OCI-LY1 (cell line): ENCODE data around the gene EPHA2.

ENCODE experiments used
- H2AFZ ChIP-seq: fragments of 200-600 bp; sonication (generic), shearing (Covaris generic); 2 replicates; pipeline ENCODE4 v1.6.0; 2014; ENCODE audit warnings: antibody characterized with exemption, mild to moderate bottlenecking, low read length
- H3F3A ChIP-seq: fragments of 200-600 bp; sonication (generic), shearing (Covaris generic); 2 replicates; pipeline ENCODE4 v1.6.0; 2014; ENCODE audit warnings: mild to moderate bottlenecking, antibody characterized with exemption, low read length, moderate library complexity; ENCODE audit not compliant: insufficient read depth
- H3K27ac ChIP-seq: fragments of 200-600 bp; sonication (generic); 2 replicates; pipeline ENCODE4 v1.5.1; 2014; ENCODE audit warnings: low read length, mixed run types, mild to moderate bottlenecking, low read depth; ENCODE audit not compliant: poor library complexity, severe bottlenecking
- H3K27me3 ChIP-seq: fragments of 200-600 bp; sonication (generic); 2 replicates; pipeline ENCODE4 v1.6.0; 2014; ENCODE audit warnings: antibody characterized with exemption, mild to moderate bottlenecking, low read length, moderate library complexity; ENCODE audit not compliant: insufficient read depth
- H3K36me3 ChIP-seq: fragments of 200-600 bp; sonication (generic); 2 replicates; pipeline ENCODE4 v1.6.1; 2014; ENCODE audit warnings: mild to moderate bottlenecking, antibody characterized with exemption, low read length, moderate library complexity, mixed read lengths; ENCODE audit not compliant: insufficient read depth
- H3K4me1 ChIP-seq: fragments of 200-600 bp; sonication (generic); 2 replicates; pipeline ENCODE4 v1.5.1; 2014; ENCODE audit warnings: mild to moderate bottlenecking, low read length, moderate library complexity; ENCODE audit not compliant: insufficient read depth, severe bottlenecking
- H3K4me2 ChIP-seq: fragments of 200-600 bp; sonication (generic), shearing (Covaris generic); 2 replicates; pipeline ENCODE4 v1.6.1; 2014; ENCODE audit warnings: low read length
- H3K4me3 ChIP-seq: fragments of 200-600 bp; sonication (generic); 2 replicates; pipeline ENCODE4 v1.5.1; 2014; ENCODE audit warnings: low read length, low read depth, mild to moderate bottlenecking, mixed read lengths; ENCODE audit not compliant: poor library complexity, severe bottlenecking
- H3K79me2 ChIP-seq: fragments of 200-600 bp; shearing (Covaris generic); 2 replicates; pipeline ENCODE4 v1.6.1; 2016; ENCODE audit warnings: mixed run types, low read length, mixed read lengths; ENCODE audit not compliant: insufficient read depth
- H3K9ac ChIP-seq: fragments of 200-600 bp; sonication (generic), shearing (Covaris generic); 2 replicates; pipeline ENCODE4 v1.6.1; 2014; ENCODE audit warnings: mild to moderate bottlenecking, low read length, mixed read lengths
- H3K9me2 ChIP-seq: fragments of 200-600 bp; sonication (generic), shearing (Covaris generic); 2 replicates; pipeline ENCODE4 v1.6.1; 2014; ENCODE audit warnings: low read depth, mild to moderate bottlenecking, low read length, mixed read lengths
- H3K9me3 ChIP-seq: fragments of 200-600 bp; shearing (Covaris generic); 2 replicates; pipeline ENCODE4 v1.6.1; 2014; ENCODE audit warnings: low read length, mixed read lengths
- H4K20me1 ChIP-seq: fragments of 200-600 bp; sonication (generic), shearing (Covaris generic); 2 replicates; pipeline ENCODE4 v1.6.0; 2016; ENCODE audit warnings: mild to moderate bottlenecking, low read length; ENCODE audit not compliant: insufficient read depth
- CTCF ChIP-seq: fragments of 200-600 bp; sonication (generic), shearing (Covaris generic); IDR thresholded peaks from 2 replicates; pipeline ENCODE4 v1.5.1; 2017; ENCODE audit warnings: mild to moderate bottlenecking, antibody characterized with exemption, low read length, moderate library complexity, mixed read lengths
- EZH2 ChIP-seq: fragments of 200-600 bp; sonication (generic), shearing (Covaris generic); IDR thresholded peaks from 2 replicates; pipeline ENCODE4 v1.8.0; 2017; ENCODE audit warnings: borderline replicate concordance, mixed run types, mild to moderate bottlenecking, antibody characterized with exemption, low read length, moderate library complexity, mixed read lengths

Gene EPHA2

GRCh38 chr1:16138772-16139221 is 17.1 kb downstream of the EPHA2 start:
- H3K36me3 ChIP-seq = no peaks in the 10 kb centered on the region
- TF ChIP-seq CTCF (no peak), EZH2 (no peak)
- peaks cover 20% of the 10 kb centered on the region for H3K27me3 ChIP-seq
- H3K4me3 ChIP-seq = no peak overlapping the region
- H3K4me2 ChIP-seq = no peak overlapping the region
- H3K9ac ChIP-seq = no peak overlapping the region
- H3K9me3 ChIP-seq = no peaks in the 10 kb centered on the region
- no peaks in the 10 kb centered on the region for H3F3A ChIP-seq
- H3K27ac ChIP-seq = no peak overlapping the region
- no peaks in the 10 kb centered on the region for H3K4me1 ChIP-seq
- no peaks in the 10 kb centered on the region for H3K9me2 ChIP-seq
- no peaks in the 10 kb centered on the region for H4K20me1 ChIP-seq
- no peak overlapping the region for H2AFZ ChIP-seq
- H3K79me2 ChIP-seq = no peaks in the 10 kb centered on the region

GRCh38 chr1:16137890-16138467 is 17.9 kb downstream of the EPHA2 start:
- Histone ChIP-seq H3K27me3 (peaks cover 20% of the 10 kb centered on the region), H3K4me3 (no peak overlapping the region), H3K9me3 (no peaks in the 10 kb centered on the region), H3K4me2 (no peak overlapping the region), H3K4me1 (no peaks in the 10 kb centered on the region), H3K9me2 (no peaks in the 10 kb centered on the region), H3K9ac (no peak overlapping the region), H3F3A (no peaks in the 10 kb centered on the region), H3K79me2 (no peaks in the 10 kb centered on the region), H3K36me3 (no peaks in the 10 kb centered on the region), H3K27ac (no peak overlapping the region), H2AFZ (no peak overlapping the region), H4K20me1 (no peaks in the 10 kb centered on the region)
- TF ChIP-seq CTCF (no peak), EZH2 (no peak)

- Histone ChIP-seq H3K9me3 (no peaks in the 10 kb centered on the region), H3K4me2 (no peak overlapping the region), H2AFZ (no peak overlapping the region), H3K79me2 (no peaks in the 10 kb centered on the region), H3K4me1 (no peaks in the 10 kb centered on the region), H3K27me3 (peaks cover 27% of the 10 kb centered on the region), H3F3A (no peaks in the 10 kb centered on the region), H4K20me1 (no peaks in the 10 kb centered on the region), H3K4me3 (no peak overlapping the region), H3K36me3 (no peaks in the 10 kb centered on the region), H3K9ac (no peak overlapping the region), H3K27ac (no peak overlapping the region), H3K9me2 (no peaks in the 10 kb centered on the region)
- TF ChIP-seq CTCF (no peak), EZH2 (no peak)
Observed at GRCh38 chr1:16135501-16135900, 20.4 kb downstream of the EPHA2 start.
